RWPE1 (cell line): ENCODE data around the gene CLDN10.

Experiments used
- CTCF ChIA-PET: fragments of 350-600 bp; sonication (Branson Sonifier 250); formaldehyde crosslinking; extraction: SDS; loops from one replicate; lab custom pipeline; 2021; lab: Yijun Ruan, JAX
- POLR2A ChIA-PET: fragments of 400-600 bp; formaldehyde crosslinking; extraction: SDS; loops from one replicate; lab custom pipeline; 2020; ENCODE audit warnings: antibody characterized with exemption; ENCODE audit not compliant: low non-redundant PET; lab: Yijun Ruan, JAX
- DNase-seq: peaks from one replicate; pipeline ENCODE4 v3.0.0; 2012; ENCODE audit warnings: low spot score
- H3K27ac ChIP-seq: fragments of 450-650 bp; 2 replicates; pipeline ENCODE4 v1.5.1; 2017
- TF ChIP-seq, protein P1 (sequence below): fragments of 450-650 bp; conservative IDR thresholded peaks from 2 replicates; pipeline ENCODE4 v1.5.1; 2017; ENCODE audit warnings: low read depth, mild to moderate bottlenecking

CLDN10 gene

GRCh38 chr13:95601906-95602305, 49.4 kb downstream of the CLDN10 start:
- POLR2A ChIA-PET: no interaction called here
- TF ChIP-seq, protein P1, sequence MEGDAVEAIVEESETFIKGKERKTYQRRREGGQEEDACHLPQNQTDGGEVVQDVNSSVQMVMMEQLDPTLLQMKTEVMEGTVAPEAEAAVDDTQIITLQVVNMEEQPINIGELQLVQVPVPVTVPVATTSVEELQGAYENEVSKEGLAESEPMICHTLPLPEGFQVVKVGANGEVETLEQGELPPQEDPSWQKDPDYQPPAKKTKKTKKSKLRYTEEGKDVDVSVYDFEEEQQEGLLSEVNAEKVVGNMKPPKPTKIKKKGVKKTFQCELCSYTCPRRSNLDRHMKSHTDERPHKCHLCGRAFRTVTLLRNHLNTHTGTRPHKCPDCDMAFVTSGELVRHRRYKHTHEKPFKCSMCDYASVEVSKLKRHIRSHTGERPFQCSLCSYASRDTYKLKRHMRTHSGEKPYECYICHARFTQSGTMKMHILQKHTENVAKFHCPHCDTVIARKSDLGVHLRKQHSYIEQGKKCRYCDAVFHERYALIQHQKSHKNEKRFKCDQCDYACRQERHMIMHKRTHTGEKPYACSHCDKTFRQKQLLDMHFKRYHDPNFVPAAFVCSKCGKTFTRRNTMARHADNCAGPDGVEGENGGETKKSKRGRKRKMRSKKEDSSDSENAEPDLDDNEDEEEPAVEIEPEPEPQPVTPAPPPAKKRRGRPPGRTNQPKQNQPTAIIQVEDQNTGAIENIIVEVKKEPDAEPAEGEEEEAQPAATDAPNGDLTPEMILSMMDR: no peak
- no peak overlapping the region for H3K27ac ChIP-seq
- CTCF ChIA-PET: interaction anchor here (0.7 kb wide), 1 partner anchor 317 kb away, joined by 3 read pairs; no protein-coding TSS in a partner anchor
- DNase-seq: no peak

DNA sequence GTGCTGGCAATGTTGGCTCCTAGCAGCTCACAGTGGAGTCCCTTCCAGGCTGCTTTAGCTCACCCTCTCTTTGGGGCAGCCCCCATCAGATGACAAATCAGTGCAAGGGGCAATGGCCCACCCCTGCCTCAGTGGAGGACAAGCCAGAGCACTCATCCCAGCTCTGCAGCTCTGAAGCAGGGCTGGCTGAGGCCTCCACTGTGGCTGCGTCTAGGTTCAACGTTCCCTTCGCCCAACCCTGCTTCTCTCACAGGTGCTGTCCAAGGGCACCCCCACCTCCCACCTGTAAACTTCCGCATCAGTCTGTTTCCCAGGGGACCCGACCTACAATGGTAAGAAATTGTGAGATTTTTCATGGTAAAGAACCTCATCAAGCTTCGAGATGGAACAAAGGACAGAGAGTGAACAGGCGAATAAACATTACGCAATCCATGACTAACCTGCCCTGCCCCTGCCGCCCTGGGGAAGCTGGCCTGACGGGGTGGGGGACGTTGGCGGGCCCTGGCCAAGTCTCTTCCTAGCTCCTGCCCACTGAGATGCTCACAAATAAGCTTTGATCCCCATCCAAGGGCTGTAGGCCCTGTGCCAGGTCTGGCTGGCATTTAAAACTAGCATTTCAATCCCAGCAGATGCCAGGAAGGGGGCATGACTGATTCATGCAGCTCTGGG, 51.5 kb downstream of the CLDN10 start:
- peak; percentile 85 for DNase-seq
- ChIA-PET CTCF (interaction anchor here (0.6 kb wide), 1 partner anchor 832 kb away, joined by 3 read pairs; no protein-coding TSS in a partner anchor), POLR2A (interaction anchor here (1.1 kb wide), 1 partner anchor 15 kb away, joined by 3 read pairs; no protein-coding TSS in a partner anchor)
- peak overlapping the region; percentile 77 for H3K27ac ChIP-seq
- TF ChIP-seq, protein P1: no peak

DNA sequence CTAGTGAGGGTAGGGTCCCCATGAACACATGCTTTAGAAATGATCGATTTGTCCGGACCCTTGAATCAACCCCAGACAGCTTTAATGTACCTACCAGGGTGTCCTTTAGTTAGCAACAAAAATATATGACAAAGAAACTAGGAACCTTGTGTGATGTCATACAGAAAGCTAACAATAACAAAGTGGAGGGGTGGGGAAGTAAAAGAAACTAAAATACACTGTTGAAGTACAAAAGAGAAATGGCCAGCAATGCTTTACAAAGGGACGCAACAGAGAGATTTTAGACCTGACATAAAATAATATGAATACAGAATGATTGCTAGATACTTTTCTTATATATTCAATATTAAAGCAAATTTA, 52.0 kb downstream of the CLDN10 start:
- TF ChIP-seq, protein P1: no peak
- ChIA-PET CTCF (no interaction called here), POLR2A (interaction anchor here (1.1 kb wide), 1 partner anchor 14 kb away, joined by 3 read pairs; no protein-coding TSS in a partner anchor)
- H3K27ac ChIP-seq: peak overlapping the region; percentile 77
- DNase-seq: no peak

DNA sequence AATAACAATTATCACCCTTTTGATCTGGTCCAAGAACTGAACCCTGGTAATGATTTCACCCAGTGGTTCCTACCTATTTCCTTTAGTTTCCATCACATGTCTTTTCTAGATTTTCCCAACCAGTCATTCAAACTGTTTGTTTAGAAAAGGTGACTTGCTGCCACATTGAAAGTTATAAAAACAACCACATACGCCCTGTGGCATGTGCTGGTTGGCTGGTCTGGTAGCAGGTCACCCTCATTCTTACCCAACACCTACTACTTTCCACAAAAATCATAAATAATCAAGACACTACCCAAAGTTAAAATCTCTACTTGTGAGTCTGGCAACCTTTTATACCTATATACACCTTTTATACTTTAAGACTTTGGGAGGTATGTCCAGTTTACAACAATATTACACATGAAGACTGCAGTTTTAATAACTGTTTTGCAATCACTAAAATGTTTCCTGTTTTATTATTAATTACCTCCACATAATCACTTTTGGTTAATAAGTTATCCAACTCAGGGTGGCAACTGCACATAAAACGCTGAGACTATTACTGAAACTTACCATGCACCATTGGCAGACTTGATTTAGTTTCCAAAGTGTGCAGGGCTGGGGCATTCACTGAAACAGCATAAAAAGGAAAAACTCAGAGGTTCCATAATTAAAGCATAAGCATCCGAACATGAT, 53.1 kb downstream of the CLDN10 start:
- ChIA-PET CTCF (no interaction called here), POLR2A (no interaction called here)
- no peak overlapping the region for H3K27ac ChIP-seq
- TF ChIP-seq, protein P1: no peak
- no peak for DNase-seq

GRCh38 chr13:95607366-95607765, 54.8 kb downstream of the CLDN10 start:
- peak overlapping the region; percentile 42; the same call in 1 of the 2 replicates for H3K27ac ChIP-seq
- TF ChIP-seq, protein P1: no peak
- DNase-seq: peak; percentile 48
- CTCF ChIA-PET: no interaction called here
- POLR2A ChIA-PET: no interaction called here

GRCh38 chr13:95608640-95609323, 56.3 kb downstream of the CLDN10 start:
- peak overlapping the region; percentile 19; the same call in 1 of the 2 replicates for H3K27ac ChIP-seq
- ChIA-PET POLR2A (no interaction called here), CTCF (no interaction called here)
- DNase-seq: no peak
- TF ChIP-seq, protein P1: no peak
